Muscle of leg (tissue), 11 donors: Measurements from ENCODE around the gene RAB8B. TPM values are rescaled to one million over a fixed set of nuclear protein-coding genes. Genes with fewer than 3 reads are reported as not detected.
"Not testable (repeated sequence)": the region's sequence is repeated elsewhere in the genome, so short reads cannot be mapped to it uniquely, and the experiment has no call there.

Experiments
- DNase-seq: peaks from one replicate; pipeline ENCODE4 v3.0.0; 2013
- H3K27ac ChIP-seq: one replicate; pipeline ENCODE4 v1.5.1; 2013; ENCODE audit warnings: mild to moderate bottlenecking, low read length, control low read depth
- H3K27me3 ChIP-seq: one replicate; pipeline ENCODE4 v1.6.1; 2013; ENCODE audit warnings: low read length; ENCODE audit not compliant: control insufficient read depth, insufficient read depth
- H3K36me3 ChIP-seq: one replicate; pipeline ENCODE4 v1.6.1; 2013; ENCODE audit warnings: low read length; ENCODE audit not compliant: control insufficient read depth, insufficient read depth
- H3K4me1 ChIP-seq: one replicate; pipeline ENCODE4 v1.6.1; 2013; ENCODE audit warnings: low read length; ENCODE audit not compliant: control insufficient read depth, insufficient read depth
- H3K4me3 ChIP-seq: one replicate; pipeline ENCODE4 v1.5.1; 2013; ENCODE audit warnings: low read length, control low read depth
- H3K9me3 ChIP-seq: replicated peaks from 2 replicates; pipeline ENCODE4 v1.6.1; 2013; ENCODE audit warnings: low read depth, low read length; ENCODE audit not compliant: control insufficient read depth
- WGBS: methylation state at CpG from one replicate; pipeline ENCODE4 v1.1.5; 2013; ENCODE audit warnings: missing lambda C conversion rate; ENCODE audit not compliant: insufficient coverage; 5-methylcytosine and 5-hydroxymethylcytosine counted together
- polyA plus RNA-seq, 8 donors: library from polyadenylated mRNA; unstranded; fragments of 120-200 nt; gene quantifications; one replicate each; pipeline versions ENCODE4 v1.2.1 to v1.2.3, GENCODE V29; 2013; ENCODE audit warnings: inconsistent platforms in 1 of 8, low replicate concordance in 1 of 8; ENCODE audit not compliant: insufficient read length in 8 of 8, insufficient read depth in 1 of 8
- total RNA-seq: library from RNA; stranded (reverse); fragments of 120-200 nt; gene quantifications from one replicate; pipeline ENCODE4 v1.2.4, GENCODE V29; 2013

Gene RAB8B
- total and polyA plus RNA-seq, 9 donors, result 13.2 to 24.7 (median 19.0) TPM

DNA sequence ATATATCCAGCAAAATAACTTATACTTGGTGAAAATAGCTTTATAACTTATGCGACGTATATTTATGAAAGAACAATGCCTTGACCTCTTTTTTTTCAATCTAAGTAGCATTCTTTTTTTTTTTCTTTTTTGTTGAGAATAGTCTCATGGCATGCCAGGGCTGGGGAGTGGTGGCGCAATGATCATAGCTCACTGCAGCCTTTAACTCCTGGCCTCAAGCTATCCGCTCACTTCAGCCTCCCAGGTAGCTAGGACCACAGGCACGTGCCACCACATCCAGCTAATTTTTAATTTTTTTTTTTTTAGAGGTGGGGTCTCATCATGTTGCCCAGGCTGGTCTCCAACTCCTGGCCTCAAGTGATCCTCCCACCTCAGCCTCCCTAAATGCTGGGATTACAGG is 43.5 kb downstream of the RAB8B start:
- H3K36me3 ChIP-seq, result no peaks in the 10 kb centered on the region
- no peak for DNase-seq
- H3K4me1 ChIP-seq, result peaks cover 11% of the 10 kb centered on the region
- no peak overlapping the region for H3K27ac ChIP-seq
- no peaks in the 10 kb centered on the region for H3K9me3 ChIP-seq
- H3K27me3 ChIP-seq, result no peaks in the 10 kb centered on the region
- WGBS, result 100% methylated on average over 2 of the region's 5 CpGs
- H3K4me3 ChIP-seq, result no peak overlapping the region

DNA sequence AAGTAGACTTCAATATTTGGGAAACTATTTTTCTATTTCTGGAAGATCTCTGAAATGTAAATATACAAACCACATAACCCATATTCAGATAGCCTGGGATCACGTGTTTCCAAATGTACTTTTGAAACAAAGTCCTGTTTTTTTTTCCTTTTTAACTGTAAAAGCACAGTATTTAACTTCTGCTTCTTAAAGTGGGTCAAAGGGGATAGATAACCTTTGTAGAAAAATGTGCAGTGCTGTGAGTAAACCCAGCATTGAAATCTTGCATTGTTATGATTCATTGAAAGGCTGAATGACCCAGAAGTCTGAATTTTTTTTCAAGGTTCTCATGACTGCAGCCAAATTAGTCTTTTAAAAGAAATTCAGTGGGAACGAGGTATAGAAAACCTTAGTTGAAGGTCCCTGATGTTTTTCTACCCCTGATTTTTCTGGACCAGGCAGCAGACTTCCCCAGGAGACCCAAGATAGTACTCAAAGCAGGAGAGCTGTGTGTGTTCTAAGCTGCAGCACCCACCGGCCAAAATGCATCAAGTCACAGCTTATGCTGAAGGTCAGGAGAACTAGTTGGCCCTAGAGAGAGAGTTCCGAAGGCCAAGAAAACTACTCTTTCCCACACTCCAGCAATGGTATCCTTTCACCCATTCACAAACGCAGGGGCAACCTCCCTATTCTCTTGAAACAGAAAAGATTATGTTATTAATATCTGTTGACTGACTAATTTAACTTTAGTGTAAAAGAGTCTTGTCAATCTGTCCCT is 44.4 kb downstream of the RAB8B start:
- Histone ChIP-seq H3K4me3 (no peak overlapping the region), H3K4me1 (peaks cover 14% of the 10 kb centered on the region), H3K27me3 (no peaks in the 10 kb centered on the region), H3K9me3 (no peaks in the 10 kb centered on the region), H3K36me3 (no peaks in the 10 kb centered on the region), H3K27ac (peak overlapping the region; percentile 37)
- 29% methylated on average over 1 of the region's 5 CpGs for WGBS
- peak; percentile 62 for DNase-seq

DNA sequence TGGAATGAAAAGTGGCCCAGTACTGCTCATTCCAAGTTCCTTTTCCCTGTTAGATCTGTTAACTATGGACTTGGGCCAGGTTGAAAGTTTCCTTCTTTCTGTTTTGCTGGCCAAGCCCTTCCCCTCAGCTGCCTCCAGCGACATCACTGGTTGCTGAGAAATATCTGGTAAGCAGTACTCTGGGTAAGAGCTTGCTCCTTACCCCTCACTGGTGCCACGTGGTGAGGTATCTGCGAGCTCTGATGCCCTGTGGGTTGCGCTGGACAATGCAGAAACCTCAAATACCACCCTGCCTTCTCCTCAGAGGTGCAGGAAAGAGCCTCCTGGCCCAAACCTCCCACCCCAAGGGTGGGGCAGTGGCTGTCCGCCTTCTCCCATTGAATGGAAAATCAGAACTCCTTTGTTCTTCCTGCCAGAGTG is 45.1 kb downstream of the RAB8B start:
- WGBS, result 83% methylated on average over 1 of the region's 5 CpGs
- no peaks in the 10 kb centered on the region for H3K9me3 ChIP-seq
- no peak overlapping the region for H3K4me3 ChIP-seq
- H3K27ac ChIP-seq, result peak overlapping the region; percentile 37
- H3K36me3 ChIP-seq, result no peaks in the 10 kb centered on the region
- DNase-seq, result peak; percentile 89
- peaks cover 16% of the 10 kb centered on the region for H3K4me1 ChIP-seq
- H3K27me3 ChIP-seq, result no peaks in the 10 kb centered on the region

DNA sequence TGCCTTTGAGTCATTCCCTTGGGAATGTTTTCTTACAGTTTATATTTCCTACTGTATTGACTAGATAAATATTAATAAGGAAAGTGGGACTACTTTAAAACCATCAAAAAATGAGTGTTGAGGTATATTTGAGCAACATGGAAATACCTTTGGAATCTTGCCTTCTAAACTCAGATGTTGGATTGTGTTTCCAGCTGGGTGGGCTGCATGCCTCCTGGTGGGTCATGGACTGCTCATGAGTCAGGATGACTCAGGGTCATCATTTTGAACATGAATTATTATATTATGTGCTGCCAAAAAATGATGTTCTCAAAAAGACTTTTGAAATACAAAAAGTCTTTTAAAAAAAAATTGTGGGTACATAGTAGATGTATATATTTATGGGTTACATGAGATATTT is 46.9 kb downstream of the RAB8B start:
- DNase-seq, result no peak
- Histone ChIP-seq H3K27me3 (no peaks in the 10 kb centered on the region), H3K4me1 (peaks cover 16% of the 10 kb centered on the region), H3K4me3 (no peak overlapping the region), H3K9me3 (no peaks in the 10 kb centered on the region), H3K27ac (no peak overlapping the region), H3K36me3 (no peaks in the 10 kb centered on the region)

DNA sequence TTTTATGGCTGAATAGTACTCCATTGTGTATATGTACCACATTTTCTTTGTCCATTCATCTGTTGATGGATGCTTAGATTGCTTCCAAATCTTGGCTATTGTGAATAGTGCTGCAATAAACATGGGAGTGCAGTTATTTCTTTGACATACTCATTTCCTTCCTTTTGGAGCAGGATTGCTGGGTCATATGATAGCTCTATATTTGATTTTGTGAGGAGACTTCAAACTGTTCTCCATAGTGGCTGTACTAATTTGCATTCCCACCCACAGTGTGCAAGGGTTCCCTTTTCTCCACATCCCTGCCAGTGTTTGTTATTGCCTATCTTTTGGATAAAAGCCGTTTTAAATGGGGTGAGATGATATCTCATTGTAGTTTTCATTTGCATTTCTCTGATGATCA is 47.7 kb downstream of the RAB8B start:
- H3K36me3 ChIP-seq, H3K9me3 ChIP-seq, DNase-seq, H3K27ac ChIP-seq, H3K27me3 ChIP-seq, H3K4me3 ChIP-seq: not testable (repeated sequence)
- WGBS, result no CpG with 5 or more reads among the region's 1 CpG
- peaks cover 16% of the 10 kb centered on the region for H3K4me1 ChIP-seq

DNA sequence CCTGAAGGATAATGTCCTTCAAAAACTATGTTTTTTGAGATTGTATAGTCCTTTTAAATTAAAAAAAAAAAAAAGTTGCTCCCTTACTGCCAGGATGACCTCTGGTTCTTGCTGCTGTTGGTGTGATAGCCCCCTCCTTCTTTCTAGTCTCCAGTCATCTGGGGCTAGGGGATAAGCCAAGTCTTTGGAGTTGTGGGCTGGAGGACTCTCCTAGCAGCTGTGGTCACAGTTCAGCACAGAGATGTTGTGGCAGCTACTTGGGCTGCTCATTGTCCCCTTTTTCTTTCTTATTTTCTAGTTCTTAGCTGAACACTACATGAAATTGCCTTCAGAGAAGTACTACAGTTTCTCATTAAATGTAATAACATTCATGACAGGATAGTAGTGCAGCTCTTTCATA is 48.8 kb downstream of the RAB8B start:
- H3K27me3 ChIP-seq, result no peaks in the 10 kb centered on the region
- no peak overlapping the region for H3K27ac ChIP-seq

DNA sequence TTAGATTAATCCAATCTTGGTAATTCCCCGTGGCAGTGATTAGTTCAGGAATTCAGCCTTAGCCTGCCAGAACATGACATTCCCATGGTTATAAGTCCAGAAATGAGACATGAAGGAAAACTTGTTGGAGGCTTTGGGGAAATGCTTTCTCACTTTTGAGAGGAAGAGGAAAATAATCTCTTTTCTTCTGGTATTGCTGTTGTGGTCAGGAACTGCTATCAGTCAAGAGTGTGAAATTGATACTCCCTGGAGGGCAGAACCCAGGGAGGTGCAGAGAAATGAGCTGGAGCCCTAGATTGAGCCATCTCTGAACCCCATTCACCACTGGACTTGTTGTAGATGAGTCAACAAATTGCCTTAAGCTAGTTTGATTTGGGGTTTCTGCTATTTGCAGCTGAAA is 49.4 kb downstream of the RAB8B start:
- DNase-seq, result peak; percentile 45
- H3K27ac ChIP-seq, result no peak overlapping the region
- no peak overlapping the region for H3K4me3 ChIP-seq
- H3K36me3 ChIP-seq, result no peaks in the 10 kb centered on the region
- WGBS, result no CpG with 5 or more reads among the region's 1 CpG
- H3K27me3 ChIP-seq, result no peaks in the 10 kb centered on the region
- no peaks in the 10 kb centered on the region for H3K9me3 ChIP-seq
- peaks cover 13% of the 10 kb centered on the region for H3K4me1 ChIP-seq

More for the DNA sequence above, 48.8 kb downstream of the RAB8B start:
- Histone ChIP-seq H3K4me1 (peaks cover 13% of the 10 kb centered on the region), H3K9me3 (no peaks in the 10 kb centered on the region), H3K4me3 (no peak overlapping the region), H3K36me3 (no peaks in the 10 kb centered on the region)
- no peak for DNase-seq

DNA sequence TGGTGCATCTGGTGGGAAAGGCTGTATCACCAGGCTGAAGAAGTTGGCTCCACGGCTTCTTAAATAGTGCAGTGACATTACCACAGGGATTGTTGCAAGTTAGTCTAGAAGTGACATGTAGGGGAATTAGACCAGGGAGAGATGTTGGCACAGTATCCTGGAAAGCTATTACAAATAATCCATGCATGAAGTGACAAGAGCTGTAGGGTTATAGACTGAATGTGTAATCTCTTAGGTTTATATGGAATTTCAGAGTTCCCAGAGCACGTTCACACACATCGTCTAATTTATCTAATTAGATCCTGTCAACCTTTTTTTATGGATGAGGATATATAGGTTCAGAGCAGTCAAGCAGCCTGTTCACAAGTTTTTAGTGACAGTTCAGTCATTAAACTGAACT is 50.7 kb downstream of the RAB8B start:
- Histone ChIP-seq H3K9me3 (no peaks in the 10 kb centered on the region), H3K27me3 (no peaks in the 10 kb centered on the region), H3K4me1 (peaks cover 6% of the 10 kb centered on the region), H3K4me3 (no peak overlapping the region), H3K27ac (no peak overlapping the region), H3K36me3 (no peaks in the 10 kb centered on the region)
- DNase-seq, result no peak
- 67% methylated on average over 1 of the region's 3 CpGs for WGBS

DNA sequence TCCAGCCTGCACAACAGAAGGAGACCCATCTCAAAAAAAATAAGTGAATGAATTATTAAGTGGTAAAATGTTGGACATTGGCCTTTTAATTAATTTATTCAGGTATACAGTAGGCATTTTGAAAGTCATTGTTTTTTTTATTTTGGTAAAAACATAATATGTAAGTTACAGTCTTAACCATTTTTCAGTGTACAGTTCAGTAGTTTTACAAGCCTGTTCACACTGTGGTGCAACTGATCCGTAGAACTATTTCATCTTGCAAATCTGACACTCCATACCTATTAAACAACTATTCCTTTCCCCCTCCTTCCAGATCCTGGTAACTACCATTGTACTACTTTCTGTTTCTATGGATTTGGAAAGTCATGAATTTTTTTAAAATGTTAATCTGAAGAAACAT is 51.9 kb downstream of the RAB8B start:
- H3K27ac ChIP-seq, result no peak overlapping the region
- DNase-seq, result no peak
- H3K9me3 ChIP-seq, result no peaks in the 10 kb centered on the region
- no peak overlapping the region for H3K4me3 ChIP-seq
- no CpG with 5 or more reads among the region's 1 CpG for WGBS
- peaks cover 6% of the 10 kb centered on the region for H3K4me1 ChIP-seq
- H3K36me3 ChIP-seq, result peaks cover 2% of the 10 kb centered on the region
- no peaks in the 10 kb centered on the region for H3K27me3 ChIP-seq

DNA sequence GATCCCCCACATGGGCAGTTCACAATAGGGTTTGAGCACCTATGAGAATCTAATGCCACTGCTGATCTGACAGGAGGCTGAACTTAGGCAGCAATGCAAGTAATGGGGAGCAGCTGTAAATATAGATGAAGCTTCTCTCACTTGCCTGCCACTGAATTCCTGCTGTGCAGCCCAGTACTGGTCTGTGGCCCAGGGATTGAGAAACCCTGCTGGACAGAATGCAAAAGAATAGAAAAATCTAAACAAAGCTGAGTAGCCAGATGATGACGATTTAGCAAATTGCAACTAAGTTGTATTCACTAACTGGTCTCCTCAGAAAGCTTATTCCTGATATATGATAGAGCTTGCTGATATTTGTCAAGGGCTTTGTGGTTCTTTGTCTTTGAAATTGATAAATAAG is 53.7 kb downstream of the RAB8B start:
- Histone ChIP-seq H3K4me3 (no peak overlapping the region), H3K36me3 (peaks cover 5% of the 10 kb centered on the region), H3K27ac (no peak overlapping the region), H3K9me3 (no peaks in the 10 kb centered on the region), H3K27me3 (no peaks in the 10 kb centered on the region), H3K4me1 (peaks cover 6% of the 10 kb centered on the region)
- DNase-seq, result no peak
- WGBS, result no CpG with 5 or more reads among the region's 1 CpG

DNA sequence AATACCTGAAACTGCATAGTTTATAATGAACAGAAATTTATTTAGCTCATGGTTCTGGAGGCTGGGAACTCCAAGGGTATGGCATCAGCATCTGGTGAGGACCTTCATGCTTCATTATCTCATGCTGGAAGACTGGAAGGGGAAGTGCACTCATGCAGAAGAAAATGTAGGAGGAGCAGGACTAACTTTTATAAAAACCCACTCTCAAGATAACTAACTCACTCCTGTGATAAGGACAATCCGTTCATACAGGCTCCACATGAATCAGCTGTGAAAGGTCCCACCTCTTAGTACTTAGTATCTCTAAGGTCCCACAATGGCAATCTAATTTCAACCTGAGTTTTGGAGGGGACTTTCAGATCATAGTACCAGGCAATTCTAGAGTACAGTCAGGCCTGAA is 54.4 kb downstream of the RAB8B start:
- Histone ChIP-seq H3K27me3 (no peaks in the 10 kb centered on the region), H3K4me3 (no peak overlapping the region), H3K36me3 (peaks cover 5% of the 10 kb centered on the region), H3K9me3 (no peaks in the 10 kb centered on the region), H3K4me1 (peaks cover 4% of the 10 kb centered on the region), H3K27ac (peak overlapping the region; percentile 29)
- no CpG with 5 or more reads among the region's 1 CpG for WGBS
- no peak for DNase-seq
